GM21515 (cell line): ENCODE data around the gene ITIH3.
"Not testable (repeated sequence)": the region's sequence is repeated elsewhere in the genome, so short reads cannot be mapped to it uniquely, and the experiment has no call there.

Experiments
- ATAC-seq: cut with Tn5 transposase; IDR thresholded peaks from one replicate; pipeline ENCODE4 v1.9.1; 2021; ENCODE audit not compliant: unreplicated experiment

The ITIH3 gene, protein sequence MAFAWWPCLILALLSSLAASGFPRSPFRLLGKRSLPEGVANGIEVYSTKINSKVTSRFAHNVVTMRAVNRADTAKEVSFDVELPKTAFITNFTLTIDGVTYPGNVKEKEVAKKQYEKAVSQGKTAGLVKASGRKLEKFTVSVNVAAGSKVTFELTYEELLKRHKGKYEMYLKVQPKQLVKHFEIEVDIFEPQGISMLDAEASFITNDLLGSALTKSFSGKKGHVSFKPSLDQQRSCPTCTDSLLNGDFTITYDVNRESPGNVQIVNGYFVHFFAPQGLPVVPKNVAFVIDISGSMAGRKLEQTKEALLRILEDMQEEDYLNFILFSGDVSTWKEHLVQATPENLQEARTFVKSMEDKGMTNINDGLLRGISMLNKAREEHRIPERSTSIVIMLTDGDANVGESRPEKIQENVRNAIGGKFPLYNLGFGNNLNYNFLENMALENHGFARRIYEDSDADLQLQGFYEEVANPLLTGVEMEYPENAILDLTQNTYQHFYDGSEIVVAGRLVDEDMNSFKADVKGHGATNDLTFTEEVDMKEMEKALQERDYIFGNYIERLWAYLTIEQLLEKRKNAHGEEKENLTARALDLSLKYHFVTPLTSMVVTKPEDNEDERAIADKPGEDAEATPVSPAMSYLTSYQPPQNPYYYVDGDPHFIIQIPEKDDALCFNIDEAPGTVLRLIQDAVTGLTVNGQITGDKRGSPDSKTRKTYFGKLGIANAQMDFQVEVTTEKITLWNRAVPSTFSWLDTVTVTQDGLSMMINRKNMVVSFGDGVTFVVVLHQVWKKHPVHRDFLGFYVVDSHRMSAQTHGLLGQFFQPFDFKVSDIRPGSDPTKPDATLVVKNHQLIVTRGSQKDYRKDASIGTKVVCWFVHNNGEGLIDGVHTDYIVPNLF

DNA sequence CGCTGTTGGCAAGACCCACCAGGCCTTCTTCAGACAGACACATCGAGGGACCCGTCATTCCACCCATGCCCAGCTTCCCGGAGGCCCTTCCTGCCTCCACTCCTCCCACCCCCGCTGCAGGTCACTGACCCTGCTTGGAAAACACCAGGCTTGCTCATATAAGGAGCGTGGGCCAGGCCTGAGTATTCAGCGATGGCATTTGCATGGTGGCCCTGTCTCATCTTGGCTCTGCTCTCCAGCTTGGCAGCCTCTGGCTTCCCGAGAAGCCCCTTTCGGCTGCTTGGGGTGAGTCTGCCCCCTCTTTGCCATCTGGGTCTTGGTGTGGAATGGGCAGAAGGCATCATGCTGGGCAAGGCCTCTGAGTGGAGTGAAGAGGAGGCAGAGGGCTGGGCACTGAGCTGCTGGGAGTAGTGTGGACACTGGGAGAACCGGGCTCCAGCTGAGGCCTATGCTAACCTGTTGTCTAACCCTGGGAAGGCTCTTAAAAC, at the start of gene ITIH3:
TSS of gene ITIH3 (plus strand) at position 185 of the 488 bp plus-strand sequence. CDS start at position 193, 8 bp downstream.
- no peak for ATAC-seq

DNA sequence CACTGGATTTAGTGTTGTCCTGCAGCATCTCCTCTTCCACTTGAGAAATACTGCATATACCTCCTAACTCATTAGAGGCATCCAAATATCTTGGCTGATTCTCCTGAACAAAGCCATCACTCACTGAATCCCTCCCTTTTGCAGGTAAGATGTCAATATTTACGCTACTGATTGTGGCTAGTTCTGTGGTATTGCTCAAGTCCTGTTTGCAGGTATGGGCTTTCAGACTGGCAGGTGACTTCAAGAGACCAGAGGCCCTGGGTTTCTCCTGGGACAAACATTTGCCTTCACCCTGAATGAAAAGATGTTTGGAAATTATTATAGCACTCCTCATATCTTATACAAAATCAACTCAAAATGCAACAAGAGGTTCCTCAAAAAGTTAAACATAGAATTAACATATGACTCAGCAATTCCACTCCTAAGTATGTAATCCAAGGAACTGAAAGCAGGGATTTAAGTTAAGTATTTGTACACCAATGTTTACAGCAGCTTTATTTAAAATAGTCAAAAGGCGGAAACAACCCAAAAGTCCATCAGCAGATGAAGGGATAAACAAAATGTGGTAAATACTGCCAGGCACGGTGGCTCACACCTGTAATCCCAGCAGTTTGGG, 42.4 kb upstream of the ITIH3 start:
- no peak for ATAC-seq

DNA sequence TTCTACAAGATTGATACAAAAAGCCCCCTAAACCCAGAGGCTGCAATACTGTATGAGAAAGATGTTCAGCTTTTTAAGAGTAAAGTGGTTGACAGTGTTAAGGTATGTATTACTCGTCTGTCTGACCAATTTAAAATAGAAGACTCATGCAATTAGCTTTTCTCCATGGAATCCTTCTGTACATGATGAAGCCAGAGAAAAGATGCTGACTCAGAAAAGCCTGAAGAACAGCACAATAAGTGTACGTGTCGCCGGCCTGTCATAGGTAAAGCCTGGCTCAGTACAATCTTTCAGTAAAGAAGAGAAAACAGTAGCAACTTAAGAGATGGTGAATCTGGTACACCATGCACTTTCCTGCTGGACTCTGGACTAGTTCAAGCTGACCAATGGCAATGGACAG, 40.2 kb upstream of the ITIH3 start:
- no peak for ATAC-seq

DNA sequence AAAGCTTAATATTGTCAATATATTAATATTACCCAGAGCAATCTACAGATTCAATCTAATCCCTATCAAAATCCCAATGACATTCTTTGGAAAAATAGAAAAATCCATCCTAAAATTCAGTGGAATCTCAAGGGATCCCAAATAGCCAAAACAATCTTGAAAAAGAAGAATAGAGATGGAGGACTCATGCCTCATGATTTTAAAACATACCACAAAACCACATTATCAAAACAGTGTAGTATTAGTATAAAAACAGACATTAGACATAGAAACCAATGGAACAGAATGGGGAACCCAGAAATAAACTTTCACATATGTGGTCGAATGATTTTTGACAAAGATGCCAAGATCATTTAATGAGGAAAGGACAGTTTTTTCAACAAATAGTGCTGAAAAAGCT, 38.5 kb upstream of the ITIH3 start:
- ATAC-seq: no peak

DNA sequence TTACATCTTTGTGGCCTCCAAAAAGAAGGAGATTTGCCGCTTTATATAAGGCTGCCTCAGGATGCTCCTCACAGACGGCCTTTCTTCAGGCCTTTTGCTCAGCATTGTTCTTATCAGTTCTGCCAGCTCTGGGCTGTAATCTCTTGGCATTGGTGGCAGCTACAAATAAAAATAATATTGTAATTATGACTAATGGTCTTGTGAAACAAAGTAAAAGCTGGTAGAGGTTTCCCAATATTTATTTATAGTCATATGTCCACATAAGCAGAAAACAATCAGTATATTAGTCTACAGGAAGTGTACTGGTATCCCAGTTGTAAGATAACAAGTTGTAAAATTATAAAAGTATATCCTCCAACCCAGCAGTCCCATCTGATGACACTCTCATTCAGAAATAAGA, 31.1 kb upstream of the ITIH3 start:
- no peak for ATAC-seq

DNA sequence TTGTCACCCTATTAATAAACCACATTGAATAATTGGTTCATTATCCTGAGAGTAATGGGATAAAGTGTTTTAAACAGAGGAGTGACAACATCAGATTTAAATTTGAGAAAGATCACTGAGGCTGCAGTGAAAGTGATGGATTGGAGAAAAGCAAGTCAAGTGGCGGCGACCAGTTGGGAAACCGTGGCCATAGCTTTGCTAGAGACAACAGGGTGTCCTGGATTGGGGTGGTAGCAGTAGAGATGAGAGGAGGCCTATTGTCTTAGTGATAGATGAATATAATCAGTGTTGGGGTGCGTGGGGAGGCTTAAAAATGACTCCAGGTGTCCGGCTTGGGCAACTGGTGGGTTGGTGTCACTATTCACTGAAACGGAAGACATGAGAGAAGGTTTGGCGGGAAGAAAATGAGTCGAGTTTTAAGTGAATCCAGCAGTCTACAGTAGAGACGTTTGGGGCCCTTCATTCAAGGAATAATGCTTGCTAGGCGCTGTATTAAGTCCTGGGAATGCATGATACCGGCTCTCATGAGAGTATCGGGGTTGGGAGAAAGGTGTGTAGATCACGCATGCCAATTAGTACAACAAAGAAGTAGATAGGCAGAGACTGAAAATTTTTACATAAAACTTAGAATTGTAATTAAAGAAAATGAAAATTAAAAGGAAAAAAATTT, 24.7 kb upstream of the ITIH3 start:
- no peak for ATAC-seq

DNA sequence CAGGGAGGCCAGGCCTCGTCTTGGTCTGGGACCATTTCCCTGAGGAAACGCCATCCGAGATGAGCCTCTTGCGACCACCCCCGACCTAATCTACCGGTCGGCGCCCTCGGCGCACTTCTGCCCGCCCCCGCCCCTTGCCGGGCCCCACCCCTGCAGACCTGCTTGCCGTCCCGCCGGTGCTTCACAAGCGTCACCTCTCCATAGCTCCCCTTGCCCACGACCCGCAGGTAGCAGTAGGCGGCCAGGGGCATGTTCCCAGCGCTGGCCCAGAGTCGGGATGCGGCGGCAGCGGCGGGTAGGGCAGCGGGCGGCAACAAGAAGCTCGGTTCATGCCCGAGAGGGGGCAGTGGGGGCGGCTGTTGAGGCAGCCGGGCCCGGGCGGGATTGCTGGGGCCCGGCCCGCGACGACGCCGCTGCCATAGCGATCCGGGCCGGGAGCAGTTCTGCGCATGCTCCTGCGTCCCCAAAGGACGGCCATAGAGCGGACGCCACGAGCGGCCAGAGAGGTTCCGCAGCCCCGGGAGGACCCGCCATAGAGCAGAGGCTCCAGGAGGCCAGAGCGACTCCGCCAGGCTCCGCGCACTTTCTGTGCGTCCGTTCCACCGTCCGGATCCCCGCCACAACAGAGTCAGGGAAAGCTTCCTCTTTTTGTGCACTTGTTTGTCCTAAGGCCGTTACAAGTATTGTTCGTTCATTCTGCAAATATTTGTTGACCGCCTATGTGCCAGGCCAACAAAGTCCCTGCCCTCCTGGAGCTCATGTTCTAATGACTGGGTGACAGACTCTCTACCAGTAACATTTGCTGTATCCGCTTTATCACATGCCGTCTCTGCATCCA, 23.9 kb upstream of the ITIH3 start, which contains the start of gene NEK4:
TSS of gene NEK4 (minus strand) at position 445 of the 838 bp plus-strand sequence. CDS start at position 251, 194 bp downstream.
- peak; percentile 92 for ATAC-seq

DNA sequence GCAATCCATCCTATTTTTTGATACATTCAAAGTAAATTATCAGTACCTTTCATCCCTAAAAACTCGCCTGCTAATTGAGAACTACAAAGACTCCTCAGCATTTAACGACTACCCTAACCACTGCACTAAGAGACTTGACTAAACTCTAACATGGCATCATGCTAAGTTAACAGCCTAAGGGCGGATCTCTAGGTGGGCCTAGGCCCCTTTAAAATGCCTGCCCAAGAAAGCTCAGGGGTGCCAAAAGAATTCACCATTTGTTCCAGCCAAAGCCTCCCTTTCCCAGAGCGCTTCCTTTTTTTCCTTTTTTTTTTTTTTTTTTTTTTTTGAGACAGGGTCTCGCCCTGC, 23.3 kb upstream of the ITIH3 start:
- no peak for ATAC-seq

DNA sequence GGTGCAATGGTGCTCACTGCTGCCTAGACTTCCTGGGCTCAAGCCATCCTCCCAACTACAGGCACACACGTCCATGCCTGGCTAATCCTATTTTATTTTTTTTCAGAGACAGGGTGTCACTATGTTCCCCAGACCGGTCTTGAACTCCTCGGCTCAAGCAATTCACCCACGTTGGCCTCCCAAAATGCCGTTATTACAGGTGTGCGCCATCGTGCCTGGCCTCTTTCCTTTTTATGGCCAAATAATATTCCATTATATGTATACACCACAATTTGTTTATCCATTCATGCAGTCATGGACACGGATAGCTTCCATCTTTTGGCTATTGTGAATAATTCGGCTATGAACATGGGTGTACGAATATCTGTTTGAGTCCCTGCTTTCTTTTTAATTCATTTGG, 22.9 kb upstream of the ITIH3 start:
- no peak for ATAC-seq

DNA sequence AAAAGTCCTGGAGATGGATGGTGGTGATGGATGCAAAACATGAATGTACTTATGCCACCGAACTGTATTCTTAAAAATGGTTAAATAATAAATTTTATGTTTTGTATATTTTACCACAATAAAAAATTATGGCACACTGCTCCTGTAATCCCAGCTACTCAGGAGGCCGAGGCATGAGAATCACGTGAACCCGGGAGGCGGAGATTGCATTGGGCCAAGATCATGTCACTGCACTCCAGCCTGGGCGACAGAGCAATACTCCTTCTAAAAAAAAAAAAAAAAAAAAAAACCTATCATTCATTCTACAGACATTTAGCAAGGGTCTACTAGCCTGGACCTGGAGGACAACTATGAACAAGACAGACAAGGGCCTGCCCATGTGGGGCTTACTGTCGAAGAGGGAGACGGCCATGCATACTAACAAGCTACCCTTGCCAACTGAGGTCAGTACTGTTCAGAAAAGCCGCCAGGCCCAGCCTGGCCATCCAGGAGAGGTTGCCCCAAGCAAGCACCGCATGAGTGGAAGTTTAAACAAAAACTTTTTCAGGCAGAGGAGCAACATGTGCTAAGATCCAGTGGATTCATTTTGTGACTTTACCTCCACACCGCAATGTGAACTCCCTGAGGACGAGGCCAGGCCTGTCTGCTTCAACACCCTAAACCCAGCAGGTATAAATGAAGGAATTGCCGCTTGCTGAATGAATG, 21.1 kb upstream of the ITIH3 start:
- ATAC-seq: no peak

DNA sequence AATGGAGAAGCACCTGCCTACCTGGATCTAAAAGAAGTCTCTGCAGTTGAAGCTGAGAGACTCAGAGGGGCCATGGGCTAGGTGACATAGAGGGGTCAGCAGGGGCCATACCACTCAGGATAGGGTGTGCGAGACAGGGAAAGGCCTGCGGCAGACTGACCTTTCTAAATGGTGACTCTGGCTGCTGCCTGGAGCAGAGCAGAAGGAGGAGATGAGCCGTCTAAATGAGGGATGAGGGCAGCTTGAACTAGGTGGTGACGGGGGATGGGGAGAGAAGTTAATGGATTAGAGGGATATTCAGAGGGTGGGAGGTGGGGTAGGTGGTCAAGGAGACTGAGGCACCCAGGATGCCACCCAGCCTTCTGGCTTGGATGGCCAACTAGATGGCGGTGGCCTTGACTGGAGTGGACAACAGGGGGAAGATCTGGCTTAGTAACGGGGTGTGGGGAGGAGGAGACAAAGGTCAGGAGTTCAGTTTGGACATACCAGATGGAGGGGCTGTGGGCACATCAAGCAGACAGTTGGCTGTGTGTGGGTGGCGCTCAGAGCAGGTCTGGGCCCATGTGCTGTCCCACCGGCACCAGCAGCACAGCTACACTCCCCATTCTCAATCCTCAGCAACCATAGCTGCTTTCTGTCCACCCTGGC, 20.4 kb upstream of the ITIH3 start:
- ATAC-seq: no peak

DNA sequence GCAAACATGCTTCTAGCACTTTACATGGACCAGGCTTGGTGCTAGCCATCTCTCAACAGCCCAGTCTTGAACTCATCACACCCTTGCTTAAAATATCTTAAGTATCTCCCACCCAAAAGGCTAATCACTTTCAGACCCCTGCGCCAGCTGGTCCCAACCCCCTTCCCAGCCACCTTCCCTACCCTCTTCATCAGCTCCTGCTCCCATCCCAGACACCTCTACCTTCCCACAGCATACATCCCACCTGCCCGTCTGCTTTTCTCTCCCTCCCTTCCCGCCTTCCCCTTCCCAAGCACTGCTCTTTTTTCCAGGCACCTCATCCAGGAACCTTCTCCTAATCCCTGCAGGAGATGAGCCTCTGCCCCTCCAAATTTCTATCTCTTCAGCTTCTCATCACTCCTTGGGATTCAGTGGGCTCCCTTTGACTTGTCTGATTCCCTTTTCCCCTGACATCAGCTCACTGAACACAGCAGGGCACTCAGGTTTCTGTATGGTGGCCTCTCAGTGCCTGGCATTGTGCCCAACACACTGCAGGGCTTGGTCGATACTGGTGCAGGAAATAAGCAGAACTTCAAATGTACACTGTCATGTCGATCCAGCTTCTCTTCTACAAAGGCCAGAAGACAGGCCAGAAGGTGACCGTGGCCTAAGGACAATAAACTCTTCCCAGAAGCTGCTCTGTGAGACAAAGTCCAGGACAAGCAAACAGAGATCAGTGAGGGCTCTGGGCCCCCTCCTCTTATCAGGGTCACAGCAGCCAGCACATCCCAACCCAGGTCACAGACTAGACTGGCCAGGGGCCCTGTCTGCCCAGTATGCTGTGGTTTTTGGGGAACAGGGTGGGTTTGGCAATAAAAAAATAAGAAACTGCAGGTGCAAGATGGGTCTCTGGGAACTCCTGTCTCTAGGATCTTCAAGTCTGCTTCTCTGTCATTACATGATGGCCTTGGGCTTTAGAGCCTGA, 19.4 kb upstream of the ITIH3 start:
- no peak for ATAC-seq

DNA sequence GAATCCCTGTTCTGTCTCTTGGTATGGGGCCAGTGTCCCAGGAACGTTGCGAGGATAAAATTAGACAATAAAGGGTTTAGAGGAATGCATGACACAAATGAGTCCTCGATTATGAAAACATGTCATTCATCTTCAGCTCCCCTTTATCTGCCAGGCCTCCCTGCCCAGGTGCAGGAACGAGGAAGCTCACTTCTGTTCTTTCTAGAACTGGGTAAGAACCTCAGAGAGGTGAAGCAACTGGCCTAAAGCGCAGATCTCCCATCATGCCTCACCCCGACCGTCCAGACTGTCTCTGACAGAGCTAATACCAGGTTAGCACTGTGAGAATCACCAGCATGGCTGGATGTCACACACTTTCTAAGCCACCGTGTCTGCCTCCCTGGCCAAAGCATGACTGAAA, 18.7 kb upstream of the ITIH3 start:
- no peak for ATAC-seq

DNA sequence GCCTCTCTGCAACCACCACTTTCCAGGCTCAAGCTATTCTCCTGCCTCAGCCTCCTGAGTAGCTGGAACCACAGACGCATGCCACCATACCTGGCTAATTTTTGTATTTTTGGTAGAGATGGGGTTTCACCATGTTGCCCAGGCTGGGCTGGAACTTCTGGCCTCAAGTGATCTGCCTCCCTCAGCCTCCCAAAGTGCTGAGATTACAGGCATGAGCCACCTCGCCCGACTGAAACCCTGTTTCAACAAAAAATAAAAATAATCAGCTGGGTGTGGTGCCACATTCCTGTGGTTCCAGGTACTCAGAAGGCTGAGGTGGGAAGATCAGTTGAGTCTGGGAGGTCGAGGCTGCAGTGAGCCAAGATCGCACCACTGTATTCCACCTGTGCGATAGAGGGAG, 18.1 kb upstream of the ITIH3 start:
- not testable (repeated sequence) for ATAC-seq

DNA sequence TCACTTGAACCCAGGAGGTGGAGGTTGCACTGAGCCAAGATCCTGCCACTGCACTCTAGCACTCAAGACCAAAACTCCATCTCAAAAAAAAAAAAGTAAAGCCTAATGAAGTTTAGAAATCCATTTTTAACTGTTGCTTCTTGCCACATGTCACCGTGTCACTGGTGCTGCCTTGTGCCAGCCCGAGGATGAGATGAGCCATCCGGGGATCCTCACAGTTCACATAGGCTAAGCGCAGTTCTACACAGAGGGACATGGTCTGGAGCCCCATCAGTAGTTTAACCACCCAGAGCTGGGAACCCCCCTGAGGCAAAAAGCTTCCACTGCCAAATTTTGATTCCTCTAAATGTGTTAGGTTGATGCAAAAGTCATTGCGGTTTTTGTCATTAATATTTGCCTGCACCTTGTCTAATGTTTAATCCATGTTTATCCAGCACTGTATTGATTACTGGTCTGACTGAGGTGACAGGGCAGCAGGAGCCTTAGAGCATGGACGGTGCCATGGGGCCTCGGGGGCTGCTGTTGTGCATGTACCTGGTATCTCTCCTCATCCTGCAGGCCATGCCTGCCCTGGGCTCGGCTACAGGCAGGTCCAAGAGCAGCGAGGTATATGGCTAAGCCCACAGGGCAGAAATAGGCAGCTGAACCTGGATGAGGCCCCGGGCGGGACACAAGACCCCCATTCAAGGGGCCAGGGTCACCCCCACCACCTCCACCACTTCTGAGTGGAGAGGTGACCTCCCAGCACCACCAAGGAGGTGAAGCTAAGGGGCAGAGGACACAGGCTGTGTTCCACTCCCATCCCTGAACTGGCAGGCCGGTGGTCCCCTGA, 17.3 kb upstream of the ITIH3 start, which contains the start of gene ITIH1:
TSS of gene ITIH1 (plus strand) at position 473 of the 832 bp plus-strand sequence. CDS start at position 490, 17 bp downstream.
- no peak for ATAC-seq

DNA sequence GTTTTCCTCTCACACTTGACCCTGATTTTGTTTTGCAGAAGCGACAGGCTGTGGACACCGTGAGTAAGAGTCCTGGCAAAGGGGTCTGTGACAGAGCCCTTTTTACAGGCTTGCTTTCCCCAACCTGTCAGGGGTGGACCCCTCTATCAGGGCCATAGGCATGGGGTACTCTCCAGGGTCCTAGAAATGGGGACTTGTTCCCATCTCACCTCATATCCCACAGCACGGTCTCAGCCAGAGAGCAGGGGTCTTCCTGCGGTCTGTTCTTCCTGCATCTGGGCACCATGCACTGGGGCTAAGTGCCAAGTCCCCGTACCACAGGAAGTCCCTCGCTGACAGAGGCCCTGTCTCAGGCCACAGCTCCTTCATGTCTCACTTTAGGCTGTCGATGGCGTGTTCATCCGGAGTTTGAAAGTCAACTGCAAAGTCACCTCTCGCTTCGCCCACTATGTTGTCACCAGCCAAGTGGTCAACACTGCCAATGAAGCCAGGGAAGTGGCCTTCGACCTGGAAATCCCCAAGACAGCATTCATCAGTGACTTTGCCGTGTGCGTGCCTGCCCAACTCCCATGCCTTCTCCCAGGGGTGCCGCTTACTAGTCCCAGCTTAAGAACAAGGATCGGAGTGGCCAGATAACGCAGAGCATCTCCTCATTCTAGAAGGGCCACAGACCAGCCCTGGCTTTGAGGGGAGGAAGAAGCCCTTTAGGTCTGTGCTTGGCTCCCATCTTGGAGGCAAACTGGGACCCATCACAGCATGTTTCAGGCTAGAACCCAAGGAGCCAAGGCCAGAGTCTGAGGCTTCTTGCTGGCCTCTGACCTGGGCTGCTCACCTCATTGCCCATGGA, 16.4 kb upstream of the ITIH3 start:
- ATAC-seq: no peak
